Esophagus muscularis mucosa (tissue), 4 donors: ENCODE data around the gene PLCG1. TPM values are rescaled to one million over a fixed set of nuclear protein-coding genes. Genes with fewer than 3 reads are reported as not detected.

ENCODE experiments used
- DNase-seq: peaks from one replicate; pipeline ENCODE4 v3.0.0-alpha.2; 2017; ENCODE audit errors: extremely low spot score
- H3K27ac ChIP-seq, 4 donors: fragments of 200-600 bp; sonication (generic); replicated peaks in 1 of 4; 1 replicate in 3 of 4; 2 replicates in 1 of 4; pipeline ENCODE4 v1.5.1; 2016 to 2019; ENCODE audit warnings: mild to moderate bottlenecking in 1 of 4
- H3K27me3 ChIP-seq, 4 donors: fragments of 200-600 bp; sonication (generic); one replicate each; pipeline versions ENCODE4 v1.5.1 to v1.6.0; 2016 to 2019
- H3K36me3 ChIP-seq, 4 donors: fragments of 200-600 bp; sonication (generic); one replicate each; pipeline ENCODE4 v1.5.1; 2016 to 2019
- H3K4me1 ChIP-seq, 4 donors: fragments of 200-600 bp; sonication (generic); one replicate each; pipeline ENCODE4 v1.5.1; 2016 to 2019
- H3K4me3 ChIP-seq, 4 donors: fragments of 200-600 bp; sonication (generic); 1 replicate in 2 of 4; 2 replicates in 2 of 4; pipeline ENCODE4 v1.5.1; 2016 to 2019; ENCODE audit warnings: mild to moderate bottlenecking in 4 of 4, moderate library complexity in 1 of 4
- H3K9me3 ChIP-seq, 4 donors: fragments of 200-600 bp; sonication (generic); 1 replicate in 3 of 4; 2 replicates in 1 of 4; pipeline ENCODE4 v1.5.1; 2016 to 2019
- EP300 ChIP-seq: sonication (generic); formaldehyde crosslinking; IDR thresholded peaks from one replicate; pipeline ENCODE4 v1.6.1; 2017; ENCODE audit warnings: antibody characterized with exemption
- POLR2A ChIP-seq: fragments of 450-650 bp; IDR thresholded peaks from one replicate; pipeline ENCODE4 v1.6.1; 2017; ENCODE audit warnings: antibody characterized with exemption, moderate library complexity, mild to moderate bottlenecking, low read depth
- POLR2AphosphoS5 ChIP-seq, 2 donors: sonication (generic); formaldehyde crosslinking; IDR thresholded peaks; one replicate each; pipeline ENCODE4 v1.6.1; 2017; ENCODE audit warnings: antibody characterized with exemption in 2 of 2
- WGBS: methylation state at CpG from one replicate; pipeline ENCODE4 v1.1.5; 2018; 5-methylcytosine and 5-hydroxymethylcytosine counted together
- intact Hi-C: fragments of 100-400 bp; cut with DNase I; formaldehyde crosslinking; loops from one replicate; pipeline ENCODE4 v1.15.1; 2023
- small RNA-seq, 3 donors: library from RNA; depleted of rRNA; stranded (forward); fragments of <200 nt; gene quantifications; one replicate each; pipeline ENCODE3, GENCODE V24; 2016
- total RNA-seq, 4 donors: library from RNA; depleted of rRNA; stranded (reverse); fragments of >200 nt; gene quantifications; one replicate each; pipeline versions ENCODE4 v1.1.0 to v1.2.1, GENCODE V29; 2016
- TF ChIP-seq, protein P1 (sequence below), 3 experiments: fragments of 200-600 bp in 2 of 3; fragments of 450-650 bp in 1 of 3; sonication (generic) in 2 of 3; IDR thresholded peaks; one replicate each; pipeline ENCODE4 v1.5.1; 2017 to 2019; ENCODE audit warnings: antibody characterized with exemption in 3 of 3, mild to moderate bottlenecking in 2 of 3, moderate library complexity in 1 of 3

Gene PLCG1
- total RNA-seq, 4 donors from 2014 or later = 68.4 to 119 (median 82.5) TPM

DNA sequence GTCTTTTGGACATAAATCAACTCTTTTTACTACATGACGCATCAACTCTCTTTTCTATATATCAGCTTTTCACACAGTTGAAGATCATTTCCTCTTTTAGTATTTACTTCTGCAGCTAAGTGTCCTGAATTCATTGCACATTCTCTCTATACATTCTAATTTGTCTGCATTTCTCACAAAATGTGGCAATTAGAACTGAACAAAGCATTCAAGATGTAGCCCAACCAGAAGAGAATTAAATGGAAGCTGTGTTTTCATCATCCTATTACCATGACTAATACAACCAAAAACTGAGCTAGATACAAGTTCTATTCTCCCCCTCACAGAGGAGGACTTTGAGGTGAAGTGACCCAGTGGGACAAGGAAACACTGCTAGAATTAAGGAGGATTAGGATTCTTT is 86.9 kb downstream of the PLCG1 start:
- Histone ChIP-seq H3K4me1 (peaks cover 28 to 68% (median 53%) of the 10 kb centered on the region in 4 donors), H3K4me3 (no peak overlapping the region), H3K36me3 (no peaks in the 10 kb centered on the region), H3K9me3 (no peaks in the 10 kb centered on the region), H3K27ac (no peak overlapping the region), H3K27me3 (no peaks in the 10 kb centered on the region)
- no peak for TF ChIP-seq POLR2A
- no peak for TF ChIP-seq POLR2AphosphoS5 (IDR thresholded peaks at IDR 0.05)
- no peak for TF ChIP-seq EP300
- TF ChIP-seq, protein P1, sequence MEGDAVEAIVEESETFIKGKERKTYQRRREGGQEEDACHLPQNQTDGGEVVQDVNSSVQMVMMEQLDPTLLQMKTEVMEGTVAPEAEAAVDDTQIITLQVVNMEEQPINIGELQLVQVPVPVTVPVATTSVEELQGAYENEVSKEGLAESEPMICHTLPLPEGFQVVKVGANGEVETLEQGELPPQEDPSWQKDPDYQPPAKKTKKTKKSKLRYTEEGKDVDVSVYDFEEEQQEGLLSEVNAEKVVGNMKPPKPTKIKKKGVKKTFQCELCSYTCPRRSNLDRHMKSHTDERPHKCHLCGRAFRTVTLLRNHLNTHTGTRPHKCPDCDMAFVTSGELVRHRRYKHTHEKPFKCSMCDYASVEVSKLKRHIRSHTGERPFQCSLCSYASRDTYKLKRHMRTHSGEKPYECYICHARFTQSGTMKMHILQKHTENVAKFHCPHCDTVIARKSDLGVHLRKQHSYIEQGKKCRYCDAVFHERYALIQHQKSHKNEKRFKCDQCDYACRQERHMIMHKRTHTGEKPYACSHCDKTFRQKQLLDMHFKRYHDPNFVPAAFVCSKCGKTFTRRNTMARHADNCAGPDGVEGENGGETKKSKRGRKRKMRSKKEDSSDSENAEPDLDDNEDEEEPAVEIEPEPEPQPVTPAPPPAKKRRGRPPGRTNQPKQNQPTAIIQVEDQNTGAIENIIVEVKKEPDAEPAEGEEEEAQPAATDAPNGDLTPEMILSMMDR (IDR thresholded peaks at IDR 0.05) = no peak
- intact Hi-C loops = no loop called here
- DNase-seq = no peak
- WGBS = 89% methylated on average over 1 of the region's 1 CpG

DNA sequence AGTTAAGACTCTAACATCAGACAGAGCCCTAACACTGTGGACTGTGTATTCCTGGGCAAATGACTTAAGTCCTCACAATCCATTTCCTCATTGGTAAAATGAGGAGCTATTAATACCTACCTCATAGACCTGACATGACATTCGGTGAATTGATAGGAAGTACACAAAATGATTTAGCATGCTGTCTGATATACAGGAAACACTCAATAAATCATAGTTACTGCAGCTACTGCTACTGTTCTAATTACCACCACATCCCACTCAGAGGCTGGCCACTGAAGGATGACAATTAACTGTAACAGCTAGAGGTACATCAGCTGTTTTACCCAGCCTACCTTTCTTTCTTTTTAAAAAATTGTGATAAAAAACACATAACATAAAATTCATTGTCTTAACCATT is 87.7 kb downstream of the PLCG1 start:
- Histone ChIP-seq H3K27ac (no peak overlapping the region), H3K27me3 (no peaks in the 10 kb centered on the region), H3K36me3 (no peaks in the 10 kb centered on the region), H3K4me1 (peaks cover 36 to 62% (median 56%) of the 10 kb centered on the region in 4 donors), H3K4me3 (no peak overlapping the region), H3K9me3 (no peaks in the 10 kb centered on the region)
- TF ChIP-seq EP300 (no peak), POLR2AphosphoS5 (IDR thresholded peaks at IDR 0.05) (no peak), POLR2A (no peak)
- TF ChIP-seq, protein P1 (IDR thresholded peaks at IDR 0.05) = no peak
- intact Hi-C loops = no loop called here
- WGBS = 71% methylated on average over 1 of the region's 1 CpG
- DNase-seq = no peak

DNA sequence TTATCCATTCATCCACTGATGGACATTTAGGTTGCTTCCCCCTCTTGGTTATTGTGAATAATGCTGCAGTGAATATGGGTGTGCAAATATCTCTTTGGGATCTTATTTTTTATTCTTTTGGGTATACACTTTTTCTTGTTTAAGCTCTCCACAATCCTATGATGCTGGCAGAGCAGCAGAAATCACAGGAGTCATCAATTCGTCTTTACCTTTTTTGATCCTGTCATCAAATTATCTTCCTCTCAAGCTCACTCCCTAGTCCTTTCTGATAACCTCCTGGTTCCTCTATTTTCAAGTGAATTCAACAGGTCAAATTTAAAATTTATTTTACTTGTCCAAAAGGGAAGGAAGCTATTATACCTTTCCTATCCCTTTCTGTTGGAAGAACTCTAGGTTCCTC is 89.1 kb downstream of the PLCG1 start:
- 94% methylated on average over 1 of the region's 1 CpG for WGBS
- TF ChIP-seq POLR2A (no peak), EP300 (no peak), POLR2AphosphoS5 (IDR thresholded peaks at IDR 0.05) (no peak)
- TF ChIP-seq, protein P1 (IDR thresholded peaks at IDR 0.05) = no peak
- H3K4me1 ChIP-seq = peaks cover 34 to 56% (median 52%) of the 10 kb centered on the region in 4 donors
- no peak overlapping the region for H3K4me3 ChIP-seq
- no peak for DNase-seq
- H3K27ac ChIP-seq = no peak overlapping the region
- H3K36me3 ChIP-seq = no peaks in the 10 kb centered on the region
- H3K27me3 ChIP-seq = no peaks in the 10 kb centered on the region
- H3K9me3 ChIP-seq = no peaks in the 10 kb centered on the region
- intact Hi-C loops = no loop called here

Small RNAs within 50 kb of the gene (small RNA-seq; reads per million reads assigned to genes)
- gene AL022394.1 (0 reads per million in 3 donors), gene MIR6871 (0 reads per million in 3 donors)

Other genes with a start within 250 kb of the PLCG1 start
- gene TOP1, start 108.7 kb upstream of the PLCG1 start, total RNA-seq = 10 to 100 TPM; 20.2 to 28.5 (median 23.0) TPM
- 100 to 1,000 TPM in 3 of 4 donors, 10 to 100 TPM in 1; 89.3 to 173 (median 156) TPM for gene ZHX3, start 180.2 kb downstream of the PLCG1 start, total RNA-seq
- gene LPIN3, start 203.3 kb downstream of the PLCG1 start, total RNA-seq = 10 to 100 TPM in 2 of 4 donors, 1 to 10 TPM in 2; 7.6 to 19.8 (median 10.7) TPM
- 1 to 10 TPM in 3 of 4 donors, under 1 TPM in 1; 0.83 to 5.6 (median 4.5) TPM for gene EMILIN3, start 229.3 kb downstream of the PLCG1 start, total RNA-seq